ENCODE measurements around the gene HAPLN1. TPM values are rescaled to one million over a fixed set of nuclear protein-coding genes. Genes with fewer than 3 reads are reported as not detected.

The HAPLN1 gene
- total RNA-seq: 1 to 10 TPM; 3.8 to 5.9 TPM

- TF ChIP-seq, protein P1, sequence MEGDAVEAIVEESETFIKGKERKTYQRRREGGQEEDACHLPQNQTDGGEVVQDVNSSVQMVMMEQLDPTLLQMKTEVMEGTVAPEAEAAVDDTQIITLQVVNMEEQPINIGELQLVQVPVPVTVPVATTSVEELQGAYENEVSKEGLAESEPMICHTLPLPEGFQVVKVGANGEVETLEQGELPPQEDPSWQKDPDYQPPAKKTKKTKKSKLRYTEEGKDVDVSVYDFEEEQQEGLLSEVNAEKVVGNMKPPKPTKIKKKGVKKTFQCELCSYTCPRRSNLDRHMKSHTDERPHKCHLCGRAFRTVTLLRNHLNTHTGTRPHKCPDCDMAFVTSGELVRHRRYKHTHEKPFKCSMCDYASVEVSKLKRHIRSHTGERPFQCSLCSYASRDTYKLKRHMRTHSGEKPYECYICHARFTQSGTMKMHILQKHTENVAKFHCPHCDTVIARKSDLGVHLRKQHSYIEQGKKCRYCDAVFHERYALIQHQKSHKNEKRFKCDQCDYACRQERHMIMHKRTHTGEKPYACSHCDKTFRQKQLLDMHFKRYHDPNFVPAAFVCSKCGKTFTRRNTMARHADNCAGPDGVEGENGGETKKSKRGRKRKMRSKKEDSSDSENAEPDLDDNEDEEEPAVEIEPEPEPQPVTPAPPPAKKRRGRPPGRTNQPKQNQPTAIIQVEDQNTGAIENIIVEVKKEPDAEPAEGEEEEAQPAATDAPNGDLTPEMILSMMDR (IDR thresholded peaks at IDR 0.05): no peak
- peak within 1 kb of the TSS; percentile 80 for H3K27ac ChIP-seq
- no peaks in the 10 kb centered on the region for H3K36me3 ChIP-seq
- DNase-seq: peak; percentile 34
- peak within 1 kb of the TSS in 1 of 2 donors; percentile 57 for H3K9ac ChIP-seq (ENCODE audit: low read depth in 2 of 2, low read length in 2 of 2)
- intact Hi-C loops (cut with DNase I): loop anchor here (5.0 to 10.0 kb wide), 3 partner anchors 204 to 661 kb away; partner anchors contain the start of gene EDIL3
- H3K4me3 ChIP-seq: peak within 1 kb of the TSS; percentile 55
- H3K4me1 ChIP-seq: no peaks in the 10 kb centered on the region
- no peaks in the 10 kb centered on the region for H3K9me3 ChIP-seq
- no peaks in the 10 kb centered on the region for H3K27me3 ChIP-seq
Measured at GRCh38 chr5:83720836-83721537, at the start of gene HAPLN1. TSS of gene HAPLN1 (minus strand) at chr5:83720855. CDS start at chr5:83673523, 47,332 bp downstream.

GRCh38 chr5:83767409-83767992 is 46.8 kb upstream of the HAPLN1 start:
- H3K36me3 ChIP-seq: no peaks in the 10 kb centered on the region
- TF ChIP-seq, protein P1 (IDR thresholded peaks at IDR 0.05): no peak
- intact Hi-C loops (cut with DNase I): no loop called here

GRCh38 chr5:83764101-83764500 is 43.4 kb upstream of the HAPLN1 start:
- DNase-seq: no peak
- Histone ChIP-seq H3K27ac (no peak overlapping the region), H3K36me3 (no peaks in the 10 kb centered on the region), H3K4me3 (no peak overlapping the region), H3K9me3 (no peaks in the 10 kb centered on the region), H3K9ac (ENCODE audit: low read depth in 2 of 2, low read length in 2 of 2) (no peak overlapping the region), H3K27me3 (no peaks in the 10 kb centered on the region), H3K4me1 (no peaks in the 10 kb centered on the region)
- intact Hi-C loops (cut with DNase I): no loop called here
- TF ChIP-seq, protein P1 (IDR thresholded peaks at IDR 0.05): no peak

More at GRCh38 chr5:83767409-83767992, 46.8 kb upstream of the HAPLN1 start:
- no peak for DNase-seq
- no peak overlapping the region for H3K9ac ChIP-seq (ENCODE audit: low read depth in 2 of 2, low read length in 2 of 2)
- H3K9me3 ChIP-seq: no peaks in the 10 kb centered on the region
- H3K4me3 ChIP-seq: no peak overlapping the region
- no peaks in the 10 kb centered on the region for H3K4me1 ChIP-seq
- no peaks in the 10 kb centered on the region for H3K27me3 ChIP-seq
- H3K27ac ChIP-seq: no peak overlapping the region

GRCh38 chr5:83760579-83760978 is 39.9 kb upstream of the HAPLN1 start:
- Histone ChIP-seq H3K9me3 (no peaks in the 10 kb centered on the region), H3K27me3 (no peaks in the 10 kb centered on the region), H3K27ac (no peak overlapping the region), H3K4me3 (no peak overlapping the region), H3K4me1 (no peaks in the 10 kb centered on the region), H3K36me3 (no peaks in the 10 kb centered on the region), H3K9ac (ENCODE audit: low read depth in 2 of 2, low read length in 2 of 2) (no peak overlapping the region)
- no peak for DNase-seq
- intact Hi-C loops (cut with DNase I): no loop called here
- TF ChIP-seq, protein P1 (IDR thresholded peaks at IDR 0.05): no peak

GRCh38 chr5:83752700-83753099 is 32.0 kb upstream of the HAPLN1 start:
- Histone ChIP-seq H3K27me3 (no peaks in the 10 kb centered on the region), H3K4me3 (no peak overlapping the region), H3K36me3 (no peaks in the 10 kb centered on the region), H3K27ac (no peak overlapping the region), H3K9ac (ENCODE audit: low read depth in 2 of 2, low read length in 2 of 2) (no peak overlapping the region), H3K9me3 (no peaks in the 10 kb centered on the region), H3K4me1 (no peaks in the 10 kb centered on the region)
- TF ChIP-seq, protein P1 (IDR thresholded peaks at IDR 0.05): no peak
- no peak for DNase-seq
- intact Hi-C loops (cut with DNase I): no loop called here

Data from colonic mucosa (tissue), 4 donors.